Measurements from ENCODE around the gene TNK2. TPM values are rescaled to one million over a fixed set of nuclear protein-coding genes. Genes with fewer than 3 reads are reported as not detected.
"Not testable (repeated sequence)": the region's sequence is repeated elsewhere in the genome, so short reads cannot be mapped to it uniquely, and the experiment has no call there.

Gene TNK2
- total RNA-seq, 1 donor from 2014 or later, result 39.1 TPM

GRCh38 chr3:195863121-195864061 is 45.0 kb downstream of the TNK2 start:
- Histone ChIP-seq H3K9ac (ENCODE audit: low read length) (peak overlapping the region; percentile 26), H4K20me1 (ENCODE audit: insufficient read depth, low read length) (no peaks in the 10 kb centered on the region), H3K79me2 (ENCODE audit: insufficient read depth, low read length) (no peaks in the 10 kb centered on the region), H3K27ac (ENCODE audit: low read depth, low read length) (no peak overlapping the region), H3K9me3 (ENCODE audit: insufficient read depth, low read depth, low read length) (no peaks in the 10 kb centered on the region), H3K27me3 (ENCODE audit: insufficient read depth, low read length) (no peaks in the 10 kb centered on the region), H3K4me1 (ENCODE audit: insufficient read depth, low read length) (peaks cover 11% of the 10 kb centered on the region), H3K4me3 (ENCODE audit: insufficient read depth, low read depth, low read length) (no peak overlapping the region), H3K36me3 (ENCODE audit: insufficient read depth, low read length) (no peaks in the 10 kb centered on the region), H2AFZ (ENCODE audit: low read depth, low read length) (no peak overlapping the region), H3K4me2 (ENCODE audit: low read length) (peak overlapping the region; percentile 10)
- FAIRE-seq (no peak), DNase-seq (ENCODE audit: low read depth) (peak; percentile 74)
- Mint-ChIP-seq H3K36me3 (ENCODE audit: low read depth, unreplicated experiment) (peaks cover 5% of the 10 kb centered on the region), H3K4me1 (ENCODE audit: low read depth, unreplicated experiment) (no peaks in the 10 kb centered on the region), H3K27ac (ENCODE audit: unreplicated experiment) (no peak overlapping the region), H3K27me3 (ENCODE audit: low read depth, unreplicated experiment) (peaks cover 2% of the 10 kb centered on the region), H3K9me3 (ENCODE audit: unreplicated experiment) (no peaks in the 10 kb centered on the region), H3K4me3 (ENCODE audit: unreplicated experiment) (no peak overlapping the region)
- TF ChIP-seq CTCF (IDR thresholded peaks at IDR 0.05; ENCODE audit: insufficient read depth, low read depth, low read length) (peak; percentile 81), EZH2 (IDR thresholded peaks at IDR 0.05; ENCODE audit: insufficient read depth, low read length) (no peak)

GRCh38 chr3:195862318-195862717 is 46.0 kb downstream of the TNK2 start:
- not testable (repeated sequence) for H3K4me1 Mint-ChIP-seq (ENCODE audit: low read depth, unreplicated experiment); H3K4me2 ChIP-seq (ENCODE audit: low read length); H3K9me3 Mint-ChIP-seq (ENCODE audit: unreplicated experiment); H3K4me3 Mint-ChIP-seq (ENCODE audit: unreplicated experiment); DNase-seq (ENCODE audit: low read depth); H3K9me3 ChIP-seq (ENCODE audit: insufficient read depth, low read depth, low read length); H3K79me2 ChIP-seq (ENCODE audit: insufficient read depth, low read length); H3K27ac ChIP-seq (ENCODE audit: low read depth, low read length); H3K9ac ChIP-seq (ENCODE audit: low read length); H3K36me3 Mint-ChIP-seq (ENCODE audit: low read depth, unreplicated experiment); H4K20me1 ChIP-seq (ENCODE audit: insufficient read depth, low read length); H2AFZ ChIP-seq (ENCODE audit: low read depth, low read length); FAIRE-seq; H3K4me3 ChIP-seq (ENCODE audit: insufficient read depth, low read depth, low read length); H3K27me3 ChIP-seq (ENCODE audit: insufficient read depth, low read length); H3K27me3 Mint-ChIP-seq (ENCODE audit: low read depth, unreplicated experiment); H3K27ac Mint-ChIP-seq (ENCODE audit: unreplicated experiment); H3K36me3 ChIP-seq (ENCODE audit: insufficient read depth, low read length)
- peaks cover 11% of the 10 kb centered on the region for H3K4me1 ChIP-seq (ENCODE audit: insufficient read depth, low read length)

- no peaks in the 10 kb centered on the region for H3K27me3 ChIP-seq (ENCODE audit: insufficient read depth, low read length)
- FAIRE-seq, result no peak
- H3K79me2 ChIP-seq (ENCODE audit: insufficient read depth, low read length), result no peaks in the 10 kb centered on the region
- peaks cover 11% of the 10 kb centered on the region for H3K4me1 ChIP-seq (ENCODE audit: insufficient read depth, low read length)
- H3K27ac ChIP-seq (ENCODE audit: low read depth, low read length), result no peak overlapping the region
- H3K9ac ChIP-seq (ENCODE audit: low read length), result no peak overlapping the region
- no peak overlapping the region for H2AFZ ChIP-seq (ENCODE audit: low read depth, low read length)
- no peak overlapping the region for H3K4me3 Mint-ChIP-seq (ENCODE audit: unreplicated experiment)
- no peaks in the 10 kb centered on the region for H3K36me3 ChIP-seq (ENCODE audit: insufficient read depth, low read length)
- no peaks in the 10 kb centered on the region for H3K9me3 ChIP-seq (ENCODE audit: insufficient read depth, low read depth, low read length)
- peaks cover 3% of the 10 kb centered on the region for H3K36me3 Mint-ChIP-seq (ENCODE audit: low read depth, unreplicated experiment)
- no peak overlapping the region for H3K4me3 ChIP-seq (ENCODE audit: insufficient read depth, low read depth, low read length)
- no peak for DNase-seq (ENCODE audit: low read depth)
- H3K9me3 Mint-ChIP-seq (ENCODE audit: unreplicated experiment), result no peaks in the 10 kb centered on the region
- H3K4me1 Mint-ChIP-seq (ENCODE audit: low read depth, unreplicated experiment), result no peaks in the 10 kb centered on the region
- H3K27ac Mint-ChIP-seq (ENCODE audit: unreplicated experiment), result no peak overlapping the region
- H4K20me1 ChIP-seq (ENCODE audit: insufficient read depth, low read length), result no peaks in the 10 kb centered on the region
- H3K4me2 ChIP-seq (ENCODE audit: low read length), result no peak overlapping the region
- H3K27me3 Mint-ChIP-seq (ENCODE audit: low read depth, unreplicated experiment), result peaks cover 2% of the 10 kb centered on the region
- TF ChIP-seq CTCF (IDR thresholded peaks at IDR 0.05; ENCODE audit: insufficient read depth, low read depth, low read length) (no peak), EZH2 (IDR thresholded peaks at IDR 0.05; ENCODE audit: insufficient read depth, low read length) (no peak)
These were observed 47.9 kb downstream of the TNK2 start for GRCh38 chr3:195860456-195860855.
